ENCODE measurements around the gene TANC1.

TANC1 gene

GRCh38 chr2:159279700-159280099 lies 311.3 kb downstream of the TANC1 start:
- no peak for DNase-seq
- intact Hi-C loops (cut with DNase I), result loop anchor here (10.0 kb wide), 2 partner anchors 145 to 335 kb away; partner anchors contain the start of gene BAZ2B

GRCh38 chr2:159281002-159281401 lies 312.6 kb downstream of the TANC1 start:
- intact Hi-C loops (cut with DNase I), result loop anchor here (10.0 kb wide), 2 partner anchors 146 to 334 kb away; partner anchors contain the start of gene BAZ2B
- DNase-seq, result no peak
